ENCODE results near the gene SCN2A.
"Not testable (repeated sequence)": the region's sequence is repeated elsewhere in the genome, so short reads cannot be mapped to it uniquely, and the experiment has no call there.

Gene SCN2A

GRCh38 chr2:165313509-165313908 lies 74.3 kb downstream of the SCN2A start:
- H3K9me2 ChIP-seq (ENCODE audit: low read depth, low read length) = no peaks in the 10 kb centered on the region
- H3K4me2 ChIP-seq (ENCODE audit: low read length) = no peak overlapping the region
- H3F3A ChIP-seq (ENCODE audit: insufficient read depth, low read length) = no peaks in the 10 kb centered on the region
- H3K9me3 ChIP-seq (ENCODE audit: low read length) = no peaks in the 10 kb centered on the region
- H3K27me3 ChIP-seq (ENCODE audit: insufficient read depth, low read length) = no peaks in the 10 kb centered on the region
- H3K27ac ChIP-seq (ENCODE audit: low read depth, low read length, poor library complexity, severe bottlenecking) = no peak overlapping the region
- no peaks in the 10 kb centered on the region for H4K20me1 ChIP-seq (ENCODE audit: insufficient read depth, low read length)
- no peak overlapping the region for H2AFZ ChIP-seq (ENCODE audit: low read length)
- H3K36me3 ChIP-seq (ENCODE audit: insufficient read depth, low read length) = no peaks in the 10 kb centered on the region
- H3K4me3 ChIP-seq (ENCODE audit: low read depth, low read length, poor library complexity, severe bottlenecking) = no peak overlapping the region
- no peaks in the 10 kb centered on the region for H3K79me2 ChIP-seq (ENCODE audit: insufficient read depth, low read length)
- no peak overlapping the region for H3K9ac ChIP-seq (ENCODE audit: low read length)
- no peaks in the 10 kb centered on the region for H3K4me1 ChIP-seq (ENCODE audit: insufficient read depth, low read length, severe bottlenecking)
- TF ChIP-seq CTCF (IDR thresholded peaks at IDR 0.05; ENCODE audit: low read length) (no peak), EZH2 (IDR thresholded peaks at IDR 0.05; ENCODE audit: borderline replicate concordance, low read length) (no peak)

DNA sequence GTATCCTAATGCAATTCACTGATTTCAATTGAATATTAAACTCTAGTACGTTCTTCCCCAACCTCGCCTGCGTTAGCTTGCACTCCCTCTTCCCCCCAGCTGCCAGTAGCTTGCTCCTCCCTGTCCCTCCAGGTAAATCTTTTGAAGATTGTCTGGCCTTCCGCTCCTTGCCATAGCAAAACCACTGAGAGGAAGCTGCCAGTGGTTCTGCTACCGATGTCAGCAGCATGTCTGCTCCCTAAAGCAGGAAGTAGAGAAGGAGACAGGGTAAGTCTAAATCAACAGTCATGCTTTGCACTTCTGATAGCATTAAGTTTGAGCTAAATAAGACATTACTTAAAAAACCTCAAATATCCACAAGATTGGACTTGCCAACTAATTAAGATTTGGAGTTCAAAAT lies 89.1 kb downstream of the SCN2A start:
- Histone ChIP-seq H3K27ac (ENCODE audit: low read depth, low read length, poor library complexity, severe bottlenecking) (no peak overlapping the region), H3K4me2 (ENCODE audit: low read length) (no peak overlapping the region), H3K4me3 (ENCODE audit: low read depth, low read length, poor library complexity, severe bottlenecking) (no peak overlapping the region), H3F3A (ENCODE audit: insufficient read depth, low read length) (no peaks in the 10 kb centered on the region), H3K9me3 (ENCODE audit: low read length) (no peaks in the 10 kb centered on the region), H3K27me3 (ENCODE audit: insufficient read depth, low read length) (0 out of 2 replicates have a peak, but pooled peaks cover 2% of the 10 kb centered on the region), H3K79me2 (ENCODE audit: insufficient read depth, low read length) (no peaks in the 10 kb centered on the region), H3K36me3 (ENCODE audit: insufficient read depth, low read length) (no peaks in the 10 kb centered on the region), H2AFZ (ENCODE audit: low read length) (no peak overlapping the region), H3K9ac (ENCODE audit: low read length) (no peak overlapping the region), H3K9me2 (ENCODE audit: low read depth, low read length) (no peaks in the 10 kb centered on the region), H3K4me1 (ENCODE audit: insufficient read depth, low read length, severe bottlenecking) (no peaks in the 10 kb centered on the region), H4K20me1 (ENCODE audit: insufficient read depth, low read length) (no peaks in the 10 kb centered on the region)
- no peak for TF ChIP-seq EZH2 (IDR thresholded peaks at IDR 0.05; ENCODE audit: borderline replicate concordance, low read length)
- no peak for TF ChIP-seq CTCF (IDR thresholded peaks at IDR 0.05; ENCODE audit: low read length)

DNA sequence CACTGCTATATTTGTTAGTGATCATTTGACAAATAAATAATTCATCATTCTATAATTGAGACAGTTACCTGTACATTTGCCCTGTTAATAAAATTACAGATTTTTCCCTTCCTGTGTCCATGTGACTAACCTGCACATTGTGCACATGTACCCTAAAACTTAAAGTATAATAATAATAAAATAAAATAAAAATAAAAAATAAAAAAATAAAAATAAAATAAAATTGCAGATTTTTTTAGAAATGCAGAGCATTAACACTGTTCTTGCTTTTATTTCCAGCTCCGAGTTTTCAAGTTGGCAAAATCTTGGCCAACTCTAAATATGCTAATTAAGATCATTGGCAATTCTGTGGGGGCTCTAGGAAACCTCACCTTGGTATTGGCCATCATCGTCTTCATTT lies 105.1 kb downstream of the SCN2A start:
- H3K36me3 ChIP-seq (ENCODE audit: insufficient read depth, low read length); H3K4me1 ChIP-seq (ENCODE audit: insufficient read depth, low read length, severe bottlenecking); H3K9me2 ChIP-seq (ENCODE audit: low read depth, low read length); H2AFZ ChIP-seq (ENCODE audit: low read length); H3K4me2 ChIP-seq (ENCODE audit: low read length); H3K27me3 ChIP-seq (ENCODE audit: insufficient read depth, low read length); H3K9me3 ChIP-seq (ENCODE audit: low read length); H3K79me2 ChIP-seq (ENCODE audit: insufficient read depth, low read length); H3F3A ChIP-seq (ENCODE audit: insufficient read depth, low read length); H3K9ac ChIP-seq (ENCODE audit: low read length); H4K20me1 ChIP-seq (ENCODE audit: insufficient read depth, low read length); H3K27ac ChIP-seq (ENCODE audit: low read depth, low read length, poor library complexity, severe bottlenecking); H3K4me3 ChIP-seq (ENCODE audit: low read depth, low read length, poor library complexity, severe bottlenecking): not testable (repeated sequence)

DNA sequence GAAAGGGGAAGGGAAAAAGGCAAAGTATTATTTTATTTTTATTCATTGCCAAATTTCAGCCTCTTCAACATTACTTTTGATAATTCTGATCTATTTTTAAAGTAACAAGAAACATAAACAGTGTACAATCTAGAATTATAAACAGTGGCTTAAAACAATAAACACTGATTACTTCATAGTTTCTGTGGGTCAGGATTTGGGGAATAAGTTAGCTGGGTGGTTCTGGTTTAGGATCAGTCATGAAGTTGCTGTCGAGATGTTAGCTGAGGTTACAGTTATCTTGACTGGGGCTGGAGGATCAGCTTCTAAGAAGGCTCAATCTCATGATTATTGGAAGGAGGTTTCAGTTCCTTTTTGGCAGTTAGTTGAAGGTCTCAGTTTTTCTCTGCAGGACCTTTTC lies 109.2 kb downstream of the SCN2A start:
- H3F3A ChIP-seq (ENCODE audit: insufficient read depth, low read length) = no peaks in the 10 kb centered on the region

More for the DNA sequence above, 109.2 kb downstream of the SCN2A start:
- Histone ChIP-seq H3K4me2 (ENCODE audit: low read length) (no peak overlapping the region), H3K4me3 (ENCODE audit: low read depth, low read length, poor library complexity, severe bottlenecking) (no peak overlapping the region), H3K9me3 (ENCODE audit: low read length) (no peaks in the 10 kb centered on the region), H3K27ac (ENCODE audit: low read depth, low read length, poor library complexity, severe bottlenecking) (no peak overlapping the region), H3K9me2 (ENCODE audit: low read depth, low read length) (no peaks in the 10 kb centered on the region), H3K79me2 (ENCODE audit: insufficient read depth, low read length) (no peaks in the 10 kb centered on the region), H4K20me1 (ENCODE audit: insufficient read depth, low read length) (no peaks in the 10 kb centered on the region), H3K27me3 (ENCODE audit: insufficient read depth, low read length) (no peaks in the 10 kb centered on the region), H3K36me3 (ENCODE audit: insufficient read depth, low read length) (no peaks in the 10 kb centered on the region), H2AFZ (ENCODE audit: low read length) (no peak overlapping the region), H3K9ac (ENCODE audit: low read length) (no peak overlapping the region), H3K4me1 (ENCODE audit: insufficient read depth, low read length, severe bottlenecking) (no peaks in the 10 kb centered on the region)
- TF ChIP-seq EZH2 (IDR thresholded peaks at IDR 0.05; ENCODE audit: borderline replicate concordance, low read length) = no peak
- TF ChIP-seq CTCF (IDR thresholded peaks at IDR 0.05; ENCODE audit: low read length) = no peak

Measured in OCI-LY1 (cell line).